Glomerular visceral epithelial cell (primary cell): Measurements from ENCODE around the gene CD14.
"Not testable (repeated sequence)": the region's sequence is repeated elsewhere in the genome, so short reads cannot be mapped to it uniquely, and the experiment has no call there.

Experiments
- DNase-seq: peaks from one replicate; pipeline ENCODE4 v3.0.0-alpha.2; 2016; ENCODE audit errors: extremely low spot score

CD14 gene

GRCh38 chr5:140635291-140636257 is 2.6 kb upstream of the CD14 start:
- DNase-seq, result no peak

- DNase-seq, result no peak
Observed at GRCh38 chr5:140634103-140634502, 1.1 kb upstream of the CD14 start.

- no peak for DNase-seq
Observed at GRCh38 chr5:140633501-140633900, 526 bp upstream of the CD14 start.

GRCh38 chr5:140632366-140633020 is 482 bp downstream of the CD14 start:
- peak; percentile 22 for DNase-seq

- DNase-seq, result no peak
Observed at GRCh38 chr5:140631831-140632365, 1.1 kb downstream of the CD14 start.

GRCh38 chr5:140631036-140631417 is 1.9 kb downstream of the CD14 start:
- DNase-seq, result no peak

GRCh38 chr5:140630292-140631035 is 2.5 kb downstream of the CD14 start:
- DNase-seq, result peak; percentile 28

- no peak for DNase-seq
Observed at GRCh38 chr5:140628711-140629110, 4.3 kb downstream of the CD14 start.

- DNase-seq, result no peak
Observed at GRCh38 chr5:140627972-140628371, 5.0 kb downstream of the CD14 start.

- not testable (repeated sequence) for DNase-seq
Observed at GRCh38 chr5:140624886-140625285, 8.1 kb downstream of the CD14 start.

- DNase-seq, result not testable (repeated sequence)
Observed at GRCh38 chr5:140623061-140623460, 9.9 kb downstream of the CD14 start.

- DNase-seq, result no peak
Observed at GRCh38 chr5:140622301-140622700, 10.7 kb downstream of the CD14 start.

GRCh38 chr5:140611020-140611521 is 21.9 kb downstream of the CD14 start:
- DNase-seq, result no peak

GRCh38 chr5:140609126-140609525 is 23.8 kb downstream of the CD14 start:
- DNase-seq, result no peak

GRCh38 chr5:140608722-140609121 is 24.3 kb downstream of the CD14 start:
- no peak for DNase-seq

- no peak for DNase-seq
Observed at GRCh38 chr5:140607031-140607430, 25.9 kb downstream of the CD14 start.

- DNase-seq, result no peak
Observed at GRCh38 chr5:140605879-140606278, 27.1 kb downstream of the CD14 start.

GRCh38 chr5:140603734-140604133 is 29.2 kb downstream of the CD14 start:
- no peak for DNase-seq

- DNase-seq, result not testable (repeated sequence)
Observed at GRCh38 chr5:140603446-140603698, 29.6 kb downstream of the CD14 start.

- DNase-seq, result no peak
Observed at GRCh38 chr5:140602147-140602546, 30.8 kb downstream of the CD14 start.

GRCh38 chr5:140600096-140600495 is 32.9 kb downstream of the CD14 start:
- no peak for DNase-seq

GRCh38 chr5:140598836-140599235 is 34.1 kb downstream of the CD14 start:
- DNase-seq, result no peak
